Lower leg skin (tissue), 3 donors: ENCODE measurements around the gene NELL1.

Experiments
- CTCF ChIP-seq, 3 donors: fragments of 450-650 bp; IDR thresholded peaks; one replicate each; pipeline ENCODE4 v1.5.1; 2016; ENCODE audit warnings: antibody characterized with exemption in 3 of 3, mild to moderate bottlenecking in 3 of 3, moderate library complexity in 2 of 3
- POLR2A ChIP-seq, 2 donors: fragments of 450-650 bp; IDR thresholded peaks; one replicate each; pipeline ENCODE4 v1.6.1; 2016 to 2017; ENCODE audit warnings: antibody characterized with exemption in 2 of 2, mild to moderate bottlenecking in 1 of 2, moderate library complexity in 1 of 2

GRCh38 chr11:20937826-20938225, 268.4 kb downstream of the NELL1 start:
- TF ChIP-seq POLR2A (IDR thresholded peaks at IDR 0.05) (no peak), CTCF (IDR thresholded peaks at IDR 0.05) (no peak)
